ENCODE measurements around the gene ENDOU. TPM values are rescaled to one million over a fixed set of nuclear protein-coding genes. Genes with fewer than 3 reads are reported as not detected.

The ENDOU gene
- total and polyA plus RNA-seq, 2 donors (not counting 3 experiments of a cell fraction or from before 2014, with no cell fraction given) = not detected

DNA sequence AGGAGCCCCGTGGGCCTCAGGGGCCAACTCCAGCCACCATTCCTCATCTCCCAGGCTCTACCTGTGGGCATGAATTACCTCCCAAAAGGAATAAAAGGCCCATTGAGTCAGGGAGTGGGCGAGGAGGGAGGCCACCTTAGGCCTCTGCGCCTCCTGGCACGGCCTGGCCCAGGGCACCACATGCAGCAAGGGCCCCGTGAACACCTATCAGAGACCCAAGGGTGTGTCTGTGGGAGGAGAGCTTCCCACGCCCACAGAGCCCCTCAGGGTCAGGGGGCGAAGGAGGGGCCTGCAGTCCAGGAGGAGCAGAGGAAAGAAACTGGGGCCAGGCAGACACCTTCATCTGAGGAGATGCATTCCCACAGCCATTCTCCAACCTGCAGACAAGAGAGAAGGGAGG, 21.2 kb upstream of the ENDOU start:
- H3K4me2 ChIP-seq (ENCODE audit: insufficient read depth, low read length) = no peak overlapping the region
- H3K4me3 ChIP-seq (replicated peaks in 1 of 3; ENCODE audit: insufficient read depth in 1 of 3, low read depth in 1 of 3, low read length in 3 of 3) = no peak overlapping the region
- FAIRE-seq (no peak), DNase-seq (ENCODE audit: low read depth, low spot score) (no peak)
- peaks cover 6 to 50% of the 10 kb centered on the region in 2 experiments for H3K36me3 ChIP-seq (ENCODE audit: control insufficient read depth in 2 of 2, extremely low read depth in 1 of 2, insufficient read depth in 2 of 2, low read length in 2 of 2)
- H3K27me3 ChIP-seq (ENCODE audit: control insufficient read depth in 2 of 2, insufficient read depth in 2 of 2, low read length in 2 of 2) = no peaks in the 10 kb centered on the region
- peaks cover 3% of the 10 kb centered on the region for H3K4me1 ChIP-seq (ENCODE audit: control insufficient read depth, extremely low read depth, insufficient read depth, low read length)
- H2AFZ ChIP-seq (ENCODE audit: low read depth, low read length) = no peak overlapping the region
- no peaks in the 10 kb centered on the region for H3K9me1 ChIP-seq (replicated peaks; ENCODE audit: control insufficient read depth, extremely low read depth, insufficient read depth, low read length)
- no peak overlapping the region for H3K27ac ChIP-seq (ENCODE audit: insufficient read depth, low read depth, low read length)
- POLR2A ChIA-PET = no interaction called here
- intact Hi-C loops (cut with micrococcal nuclease) = no loop called here
- BruUV-seq (replicated peaks) = no TSS peak
- TF ChIP-seq JUN (IDR thresholded peaks at IDR 0.05; ENCODE audit: borderline replicate concordance, insufficient read depth, insufficient read length, low read depth) = no peak
- H4K20me1 ChIP-seq (replicated peaks; ENCODE audit: control insufficient read depth, extremely low read depth, insufficient read depth, low read length) = no peaks in the 10 kb centered on the region
- H3K9ac ChIP-seq (replicated peaks; ENCODE audit: extremely low read depth, insufficient read depth, low read length) = no peak overlapping the region
- H3K9me3 ChIP-seq (replicated peaks; ENCODE audit: control insufficient read depth, insufficient read depth, low read length) = no peaks in the 10 kb centered on the region
- CTCF ChIA-PET = interaction anchor here (1.0 kb wide), 1 partner anchor 20 kb away, joined by 6 read pairs; no protein-coding TSS in a partner anchor
- no peaks in the 10 kb centered on the region for H3K79me2 ChIP-seq (ENCODE audit: control insufficient read depth, insufficient read depth, low read length)
- dilution Hi-C loops (cut with MboI; ENCODE audit: extremely low pct_ligation_motif_present, low sequenced_read_pairs) = no loop called here

DNA sequence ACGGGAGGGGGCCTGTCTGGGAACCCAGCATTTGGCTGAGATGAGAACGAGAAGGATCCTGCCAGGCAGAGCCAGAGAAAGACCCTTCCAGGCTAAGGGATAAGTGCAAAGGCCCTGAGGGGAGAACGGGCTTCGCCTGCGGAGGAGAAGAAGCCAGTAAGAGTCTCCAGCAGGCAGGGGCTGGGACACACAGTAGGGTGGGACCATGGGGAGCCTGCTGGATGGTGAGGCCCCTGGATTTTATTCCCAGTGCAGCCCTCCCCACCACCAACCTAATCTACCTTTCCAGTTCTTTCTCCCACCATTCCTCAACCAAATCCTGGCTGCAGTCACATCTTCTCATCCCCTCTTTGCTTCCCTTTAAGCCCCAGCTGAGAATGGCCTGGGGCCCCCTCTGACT, 20.8 kb upstream of the ENDOU start:
- no peaks in the 10 kb centered on the region for H3K27me3 ChIP-seq (ENCODE audit: control insufficient read depth in 2 of 2, insufficient read depth in 2 of 2, low read length in 2 of 2)
- no peak overlapping the region for H3K27ac ChIP-seq (ENCODE audit: insufficient read depth, low read depth, low read length)
- H3K79me2 ChIP-seq (ENCODE audit: control insufficient read depth, insufficient read depth, low read length) = no peaks in the 10 kb centered on the region
- H3K4me1 ChIP-seq (ENCODE audit: control insufficient read depth, extremely low read depth, insufficient read depth, low read length) = peaks cover 7% of the 10 kb centered on the region
- no peak overlapping the region for H3K4me3 ChIP-seq (replicated peaks in 1 of 3; ENCODE audit: insufficient read depth in 1 of 3, low read depth in 1 of 3, low read length in 3 of 3)
- H4K20me1 ChIP-seq (replicated peaks; ENCODE audit: control insufficient read depth, extremely low read depth, insufficient read depth, low read length) = no peaks in the 10 kb centered on the region
- CTCF ChIA-PET = interaction anchor here (1.0 to 6.7 kb wide), 2 partner anchors 11 to 21 kb away, joined by 6 to 191 read pairs; partner anchors contain the start of gene RAPGEF3
- POLR2A ChIA-PET = no interaction called here
- H3K4me2 ChIP-seq (ENCODE audit: insufficient read depth, low read length) = no peak overlapping the region
- FAIRE-seq = no peak
- no peak overlapping the region for H3K9ac ChIP-seq (replicated peaks; ENCODE audit: extremely low read depth, insufficient read depth, low read length)
- H3K9me3 ChIP-seq (replicated peaks; ENCODE audit: control insufficient read depth, insufficient read depth, low read length) = no peaks in the 10 kb centered on the region
- TF ChIP-seq MYC (IDR thresholded peaks at IDR 0.05; ENCODE audit: low read depth, low read length) = no peak
- TF ChIP-seq EZH2 (IDR thresholded peaks at IDR 0.05; ENCODE audit: borderline replicate concordance, low read depth, low read length, severe bottlenecking) = no peak
- TF ChIP-seq MAX (IDR thresholded peaks at IDR 0.05; ENCODE audit: insufficient read depth, insufficient read length) = no peak
- TF ChIP-seq POLR2A (IDR thresholded peaks at IDR 0.05; ENCODE audit: low read depth, low read length) = no peak
- TF ChIP-seq GATA2 (IDR thresholded peaks at IDR 0.05; ENCODE audit: insufficient read depth, insufficient read length, low read depth, low read length) = no peak
- TF ChIP-seq, protein P1, sequence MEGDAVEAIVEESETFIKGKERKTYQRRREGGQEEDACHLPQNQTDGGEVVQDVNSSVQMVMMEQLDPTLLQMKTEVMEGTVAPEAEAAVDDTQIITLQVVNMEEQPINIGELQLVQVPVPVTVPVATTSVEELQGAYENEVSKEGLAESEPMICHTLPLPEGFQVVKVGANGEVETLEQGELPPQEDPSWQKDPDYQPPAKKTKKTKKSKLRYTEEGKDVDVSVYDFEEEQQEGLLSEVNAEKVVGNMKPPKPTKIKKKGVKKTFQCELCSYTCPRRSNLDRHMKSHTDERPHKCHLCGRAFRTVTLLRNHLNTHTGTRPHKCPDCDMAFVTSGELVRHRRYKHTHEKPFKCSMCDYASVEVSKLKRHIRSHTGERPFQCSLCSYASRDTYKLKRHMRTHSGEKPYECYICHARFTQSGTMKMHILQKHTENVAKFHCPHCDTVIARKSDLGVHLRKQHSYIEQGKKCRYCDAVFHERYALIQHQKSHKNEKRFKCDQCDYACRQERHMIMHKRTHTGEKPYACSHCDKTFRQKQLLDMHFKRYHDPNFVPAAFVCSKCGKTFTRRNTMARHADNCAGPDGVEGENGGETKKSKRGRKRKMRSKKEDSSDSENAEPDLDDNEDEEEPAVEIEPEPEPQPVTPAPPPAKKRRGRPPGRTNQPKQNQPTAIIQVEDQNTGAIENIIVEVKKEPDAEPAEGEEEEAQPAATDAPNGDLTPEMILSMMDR (IDR thresholded peaks at IDR 0.05; ENCODE audit: extremely low read depth in 1 of 2, insufficient read depth in 1 of 2, low read depth in 1 of 2, low read length in 2 of 2) = no peak
- no peak for TF ChIP-seq JUN (IDR thresholded peaks at IDR 0.05; ENCODE audit: borderline replicate concordance, insufficient read depth, insufficient read length, low read depth)
- TF ChIP-seq POLR2AphosphoS5 (IDR thresholded peaks at IDR 0.05; ENCODE audit: insufficient read depth, low read depth, low read length) = no peak
- TF ChIP-seq FOS (IDR thresholded peaks at IDR 0.05; ENCODE audit: borderline replicate concordance, insufficient read depth, low read length) = no peak
- no peak for DNase-seq (ENCODE audit: low read depth, low spot score)
- H3K9me1 ChIP-seq (replicated peaks; ENCODE audit: control insufficient read depth, extremely low read depth, insufficient read depth, low read length) = no peaks in the 10 kb centered on the region
- intact Hi-C loops (cut with micrococcal nuclease) = no loop called here
- H3K36me3 ChIP-seq (ENCODE audit: control insufficient read depth in 2 of 2, extremely low read depth in 1 of 2, insufficient read depth in 2 of 2, low read length in 2 of 2) = peaks cover 6 to 47% of the 10 kb centered on the region in 2 experiments
- dilution Hi-C loops (cut with MboI; ENCODE audit: extremely low pct_ligation_motif_present, low sequenced_read_pairs) = no loop called here
- no TSS peak for BruUV-seq (replicated peaks)
- H2AFZ ChIP-seq (ENCODE audit: low read depth, low read length) = no peak overlapping the region

Data from endothelial cell of umbilical vein (primary cell).